ENCODE results near the gene AKAP7.
A peak's percentile ranks its signal among the peaks of the same experiment; 100 is the strongest.

Gene AKAP7

DNA sequence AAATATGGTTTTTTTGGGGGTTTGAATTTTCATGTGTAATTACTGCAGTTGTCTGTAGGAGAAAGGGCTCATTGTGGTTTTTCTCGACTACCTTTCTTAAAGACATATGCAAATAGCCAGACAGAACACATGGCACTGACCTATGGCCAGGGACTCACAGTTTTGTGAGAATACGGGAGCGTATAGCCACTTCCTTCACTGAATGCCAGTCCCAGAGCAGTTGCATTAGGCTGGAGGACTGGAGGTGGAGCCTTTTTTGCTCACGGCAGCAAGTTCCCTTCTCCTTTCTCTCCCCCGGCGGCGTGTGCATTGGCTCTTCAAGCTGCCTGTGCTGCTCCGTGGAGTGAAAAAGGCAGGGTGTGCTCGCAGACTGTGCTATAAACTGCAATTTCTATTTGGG lies 114.9 kb downstream of the AKAP7 start:
- no peaks in the 10 kb centered on the region for H3K79me2 ChIP-seq (ENCODE audit: insufficient read depth, low read length)
- peak; percentile 85 for ATAC-seq (ENCODE audit: insufficient read depth, low read depth)
- no peaks in the 10 kb centered on the region for H3K9me3 ChIP-seq (ENCODE audit: insufficient read depth, low read length, severe bottlenecking)
- peak overlapping the region; percentile 2 to 53; a peak in 3 of 4 replicates for H3K4me3 ChIP-seq (ENCODE audit: low read depth in 1 of 2, low read length in 2 of 2)
- H3K4me2 ChIP-seq (ENCODE audit: insufficient read depth, low read length), result peak overlapping the region; percentile 61
- no peak for TF ChIP-seq EZH2 (IDR thresholded peaks at IDR 0.05; ENCODE audit: borderline replicate concordance, low read depth, low read length, severe bottlenecking)
- TF ChIP-seq CTCF (IDR thresholded peaks at IDR 0.05; ENCODE audit: borderline replicate concordance, extremely low read depth, low read length, poor library complexity, severe bottlenecking), result no peak
- H3K27me3 ChIP-seq (ENCODE audit: insufficient read depth, low read length, poor library complexity), result no peaks in the 10 kb centered on the region
- peak overlapping the region; percentile 34; the same call in 1 of the 2 replicates for H3K9ac ChIP-seq (ENCODE audit: low read depth, low read length)
- no peaks in the 10 kb centered on the region for H3K36me3 ChIP-seq (ENCODE audit: insufficient read depth, low read length)
- no peaks in the 10 kb centered on the region for H4K20me1 ChIP-seq (ENCODE audit: insufficient read depth, low read length)
- peak; percentile 41 for DNase-seq
- H3K27ac ChIP-seq (ENCODE audit: low read length), result peak overlapping the region; percentile 13
- peak overlapping the region; percentile 46 for H2AFZ ChIP-seq (ENCODE audit: low read depth, low read length)
- H3K4me1 ChIP-seq (ENCODE audit: insufficient read depth, low read length), result peaks cover 18% of the 10 kb centered on the region; the same call in 1 of the 2 replicates

DNA sequence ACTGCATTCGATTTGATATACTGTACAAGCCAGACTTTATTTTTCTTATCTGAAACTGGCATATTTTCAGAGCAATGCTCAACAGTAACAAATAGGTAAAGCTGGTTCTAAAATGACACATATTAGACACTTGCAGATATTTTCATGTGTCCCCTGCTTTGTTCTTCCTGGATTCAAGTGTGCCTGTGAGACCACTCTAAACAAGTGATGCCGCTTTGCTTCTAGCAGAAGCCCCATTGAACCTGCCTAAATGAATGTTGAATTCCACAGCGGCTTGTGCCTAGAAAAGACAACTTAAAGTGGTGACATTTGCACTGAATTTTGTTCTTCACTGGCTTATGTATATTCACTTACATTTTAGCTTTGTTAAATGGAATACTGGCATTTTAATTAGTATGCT lies 115.7 kb downstream of the AKAP7 start:
- no peak for ATAC-seq (ENCODE audit: insufficient read depth, low read depth)
- Histone ChIP-seq H3K79me2 (ENCODE audit: insufficient read depth, low read length) (no peaks in the 10 kb centered on the region), H3K4me1 (ENCODE audit: insufficient read depth, low read length) (peaks cover 22% of the 10 kb centered on the region; the same call in 1 of the 2 replicates), H3K9ac (ENCODE audit: low read depth, low read length) (peak overlapping the region; percentile 34; the same call in 1 of the 2 replicates), H2AFZ (ENCODE audit: low read depth, low read length) (no peak overlapping the region), H3K27me3 (ENCODE audit: insufficient read depth, low read length, poor library complexity) (no peaks in the 10 kb centered on the region), H3K27ac (ENCODE audit: low read length) (no peak overlapping the region), H3K4me2 (ENCODE audit: insufficient read depth, low read length) (peak overlapping the region; percentile 61), H4K20me1 (ENCODE audit: insufficient read depth, low read length) (no peaks in the 10 kb centered on the region), H3K4me3 (ENCODE audit: low read depth in 1 of 2, low read length in 2 of 2) (peak overlapping the region in 1 of 2 experiments; percentile 53; a peak in 2 of 4 replicates), H3K36me3 (ENCODE audit: insufficient read depth, low read length) (no peaks in the 10 kb centered on the region), H3K9me3 (ENCODE audit: insufficient read depth, low read length, severe bottlenecking) (no peaks in the 10 kb centered on the region)
- DNase-seq, result no peak
- no peak for TF ChIP-seq EZH2 (IDR thresholded peaks at IDR 0.05; ENCODE audit: borderline replicate concordance, low read depth, low read length, severe bottlenecking)
- TF ChIP-seq CTCF (IDR thresholded peaks at IDR 0.05; ENCODE audit: borderline replicate concordance, extremely low read depth, low read length, poor library complexity, severe bottlenecking), result no peak

DNA sequence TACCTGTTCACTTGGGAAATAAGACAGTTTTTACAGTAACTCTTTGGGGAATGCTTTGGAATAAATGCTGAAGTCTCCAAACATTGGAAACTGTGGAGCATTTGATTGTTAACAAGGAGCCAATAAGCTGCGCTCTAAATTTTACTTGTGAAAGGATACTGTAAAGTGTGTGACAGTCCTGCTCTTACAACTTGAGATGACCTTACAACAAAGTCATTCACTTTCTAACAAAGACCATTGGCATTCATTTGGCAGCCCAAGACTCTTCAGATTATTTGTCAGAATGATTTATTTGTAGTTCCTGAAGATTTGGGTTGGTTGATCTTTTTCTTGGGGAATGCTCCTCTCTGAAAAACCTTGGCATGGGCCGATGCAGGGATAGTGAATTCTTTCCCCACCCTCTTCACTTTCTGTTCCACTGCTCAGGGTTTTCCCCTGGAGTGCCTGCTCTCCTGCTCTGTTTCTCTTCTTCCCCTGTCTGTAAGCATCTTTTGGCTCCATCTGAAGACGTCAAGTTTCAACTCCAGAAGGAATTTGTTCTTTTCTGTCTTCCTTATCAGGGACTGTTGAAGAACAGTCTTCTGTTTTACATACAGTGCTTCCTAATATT lies 116.4 kb downstream of the AKAP7 start:
- TF ChIP-seq CTCF (IDR thresholded peaks at IDR 0.05; ENCODE audit: borderline replicate concordance, extremely low read depth, low read length, poor library complexity, severe bottlenecking) (no peak), EZH2 (IDR thresholded peaks at IDR 0.05; ENCODE audit: borderline replicate concordance, low read depth, low read length, severe bottlenecking) (no peak)

More for the DNA sequence above, 116.4 kb downstream of the AKAP7 start:
- no peak for ATAC-seq (ENCODE audit: insufficient read depth, low read depth)
- H2AFZ ChIP-seq (ENCODE audit: low read depth, low read length), result no peak overlapping the region
- no peak overlapping the region for H3K4me3 ChIP-seq (ENCODE audit: low read depth in 1 of 2, low read length in 2 of 2)
- H3K27ac ChIP-seq (ENCODE audit: low read length), result no peak overlapping the region
- no peaks in the 10 kb centered on the region for H3K36me3 ChIP-seq (ENCODE audit: insufficient read depth, low read length)
- no peak for DNase-seq
- no peaks in the 10 kb centered on the region for H3K27me3 ChIP-seq (ENCODE audit: insufficient read depth, low read length, poor library complexity)
- H3K4me2 ChIP-seq (ENCODE audit: insufficient read depth, low read length), result peak overlapping the region; percentile 61; the same call in 1 of the 2 replicates
- no peaks in the 10 kb centered on the region for H4K20me1 ChIP-seq (ENCODE audit: insufficient read depth, low read length)
- peaks cover 22% of the 10 kb centered on the region; the same call in 1 of the 2 replicates for H3K4me1 ChIP-seq (ENCODE audit: insufficient read depth, low read length)
- H3K79me2 ChIP-seq (ENCODE audit: insufficient read depth, low read length), result no peaks in the 10 kb centered on the region
- H3K9me3 ChIP-seq (ENCODE audit: insufficient read depth, low read length, severe bottlenecking), result no peaks in the 10 kb centered on the region
- no peak overlapping the region for H3K9ac ChIP-seq (ENCODE audit: low read depth, low read length)
